Calu3 (cell line): ENCODE measurements around the gene INO80C. TPM values are rescaled to one million over a fixed set of nuclear protein-coding genes. Genes with fewer than 3 reads are reported as not detected.

Experiments
- BruUV-seq: library from RNA; stranded (reverse); fragments of 400-500 nt; replicated peaks from 2 replicates; lab custom pipeline; 2021; lab: Mats Ljungman, UMichigan
- CTCF ChIA-PET: fragments of 300-600 bp; sonication (Branson Sonifier 250); formaldehyde crosslinking; loops from one replicate; lab custom pipeline; 2022; ENCODE audit warnings: antibody characterized with exemption; lab: Charles Lee
- DNase-seq: peaks from one replicate; pipeline ENCODE4 v3.0.0; 2022
- H3K27ac Mint-ChIP-seq: one replicate; pipeline ENCODE4 v1.8.0; 2022; ENCODE audit warnings: mixed read lengths; ENCODE audit not compliant: unreplicated experiment
- H3K27me3 Mint-ChIP-seq: one replicate; pipeline ENCODE4 v1.8.0; 2022; ENCODE audit warnings: mixed read lengths; ENCODE audit not compliant: unreplicated experiment
- H3K36me3 Mint-ChIP-seq: one replicate; pipeline ENCODE4 v1.8.0; 2022; ENCODE audit warnings: mild to moderate bottlenecking, moderate library complexity, mixed read lengths; ENCODE audit not compliant: insufficient read depth, unreplicated experiment
- H3K4me1 Mint-ChIP-seq: one replicate; pipeline ENCODE4 v1.8.0; 2022; ENCODE audit warnings: mild to moderate bottlenecking, low read depth, mixed read lengths; ENCODE audit not compliant: unreplicated experiment
- H3K4me3 Mint-ChIP-seq: one replicate; pipeline ENCODE4 v1.8.0; 2022; ENCODE audit warnings: mild to moderate bottlenecking, low read depth, moderate library complexity, mixed read lengths; ENCODE audit not compliant: unreplicated experiment
- H3K9me3 Mint-ChIP-seq: one replicate; pipeline ENCODE4 v1.8.0; 2022; ENCODE audit warnings: low read depth, mixed read lengths; ENCODE audit not compliant: unreplicated experiment
- intact Hi-C: fragments of 100-400 bp; cut with micrococcal nuclease; formaldehyde crosslinking; loops from one replicate; pipeline ENCODE4 v1.10.0; 2022; ENCODE audit not compliant: unreplicated experiment
- total RNA-seq: library from RNA; stranded (reverse); gene quantifications from 2 replicates; pipeline ENCODE4 v1.2.3, GENCODE V29; 2022
- TF ChIP-seq, protein P1 (sequence below): fragments of 200-600 bp; IDR thresholded peaks from one replicate; pipeline ENCODE4 v1.8.0; 2022; ENCODE audit warnings: antibody characterized with exemption; ENCODE audit not compliant: unreplicated experiment

The INO80C gene
- total RNA-seq, 1 experiment from 2014 or later, result 27.0 TPM

DNA sequence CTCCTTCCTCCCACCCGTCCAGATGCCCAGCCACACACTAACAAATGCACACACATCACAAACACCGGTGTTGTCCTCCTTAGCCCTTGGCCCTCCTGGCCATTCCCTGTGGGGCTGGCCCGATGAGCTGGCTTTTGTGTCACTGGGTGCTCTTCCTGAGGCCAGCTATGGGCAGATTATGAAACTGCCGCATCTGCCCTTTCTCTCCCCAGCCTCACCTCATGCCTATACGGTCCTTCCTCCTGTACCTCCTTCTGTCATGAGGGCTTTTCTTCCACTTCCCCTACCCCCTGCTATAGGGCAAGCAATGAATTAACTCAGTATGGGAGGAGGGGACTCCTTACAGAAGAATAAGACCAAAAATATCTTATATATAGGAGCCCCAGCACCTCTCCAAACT is 10.3 kb upstream of the INO80C start:
- no peak overlapping the region for H3K27ac Mint-ChIP-seq
- peaks cover 16% of the 10 kb centered on the region for H3K4me1 Mint-ChIP-seq
- TF ChIP-seq, protein P1, sequence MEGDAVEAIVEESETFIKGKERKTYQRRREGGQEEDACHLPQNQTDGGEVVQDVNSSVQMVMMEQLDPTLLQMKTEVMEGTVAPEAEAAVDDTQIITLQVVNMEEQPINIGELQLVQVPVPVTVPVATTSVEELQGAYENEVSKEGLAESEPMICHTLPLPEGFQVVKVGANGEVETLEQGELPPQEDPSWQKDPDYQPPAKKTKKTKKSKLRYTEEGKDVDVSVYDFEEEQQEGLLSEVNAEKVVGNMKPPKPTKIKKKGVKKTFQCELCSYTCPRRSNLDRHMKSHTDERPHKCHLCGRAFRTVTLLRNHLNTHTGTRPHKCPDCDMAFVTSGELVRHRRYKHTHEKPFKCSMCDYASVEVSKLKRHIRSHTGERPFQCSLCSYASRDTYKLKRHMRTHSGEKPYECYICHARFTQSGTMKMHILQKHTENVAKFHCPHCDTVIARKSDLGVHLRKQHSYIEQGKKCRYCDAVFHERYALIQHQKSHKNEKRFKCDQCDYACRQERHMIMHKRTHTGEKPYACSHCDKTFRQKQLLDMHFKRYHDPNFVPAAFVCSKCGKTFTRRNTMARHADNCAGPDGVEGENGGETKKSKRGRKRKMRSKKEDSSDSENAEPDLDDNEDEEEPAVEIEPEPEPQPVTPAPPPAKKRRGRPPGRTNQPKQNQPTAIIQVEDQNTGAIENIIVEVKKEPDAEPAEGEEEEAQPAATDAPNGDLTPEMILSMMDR, result no peak
- CTCF ChIA-PET, result interaction anchor here (1.1 to 1.4 kb wide), 2 partner anchors 25 to 29 kb away, joined by 4 to 5 read pairs; no protein-coding TSS in a partner anchor
- BruUV-seq, result no TSS peak
- no peak overlapping the region for H3K4me3 Mint-ChIP-seq
- DNase-seq, result no peak
- no peaks in the 10 kb centered on the region for H3K36me3 Mint-ChIP-seq
- peaks cover 2% of the 10 kb centered on the region for H3K9me3 Mint-ChIP-seq
- H3K27me3 Mint-ChIP-seq, result no peaks in the 10 kb centered on the region
- intact Hi-C loops, result no loop called here

DNA sequence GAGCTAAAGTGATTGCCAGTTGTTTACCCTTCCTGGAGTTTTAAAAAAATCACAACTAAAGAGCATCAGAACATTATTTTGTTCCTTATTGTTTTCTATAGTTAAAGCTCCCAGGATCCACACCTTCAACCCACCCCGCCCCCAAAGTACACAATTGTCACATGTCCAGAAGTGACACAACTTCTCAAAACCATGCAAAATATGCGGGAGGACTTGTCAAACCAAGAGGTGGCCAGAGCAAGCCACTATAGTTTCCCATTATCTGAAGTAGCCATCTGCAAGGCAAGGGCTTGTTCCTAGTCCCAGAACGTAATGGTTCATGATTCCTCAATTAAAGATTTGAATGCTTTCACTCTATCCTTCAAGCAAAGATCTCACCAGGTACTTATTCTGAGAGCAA is 9.9 kb upstream of the INO80C start:
- BruUV-seq, result no TSS peak
- H3K27ac Mint-ChIP-seq, result no peak overlapping the region
- peaks cover 2% of the 10 kb centered on the region for H3K9me3 Mint-ChIP-seq
- CTCF ChIA-PET, result interaction anchor here (1.4 to 1.9 kb wide), 2 partner anchors 10 to 25 kb away, joined by 5 to 7 read pairs; partner anchors contain the start of gene INO80C
- H3K36me3 Mint-ChIP-seq, result no peaks in the 10 kb centered on the region
- peak; percentile 61 for DNase-seq
- peaks cover 15% of the 10 kb centered on the region for H3K4me1 Mint-ChIP-seq
- TF ChIP-seq, protein P1, result no peak
- H3K27me3 Mint-ChIP-seq, result no peaks in the 10 kb centered on the region
- no peak overlapping the region for H3K4me3 Mint-ChIP-seq
- intact Hi-C loops, result no loop called here

DNA sequence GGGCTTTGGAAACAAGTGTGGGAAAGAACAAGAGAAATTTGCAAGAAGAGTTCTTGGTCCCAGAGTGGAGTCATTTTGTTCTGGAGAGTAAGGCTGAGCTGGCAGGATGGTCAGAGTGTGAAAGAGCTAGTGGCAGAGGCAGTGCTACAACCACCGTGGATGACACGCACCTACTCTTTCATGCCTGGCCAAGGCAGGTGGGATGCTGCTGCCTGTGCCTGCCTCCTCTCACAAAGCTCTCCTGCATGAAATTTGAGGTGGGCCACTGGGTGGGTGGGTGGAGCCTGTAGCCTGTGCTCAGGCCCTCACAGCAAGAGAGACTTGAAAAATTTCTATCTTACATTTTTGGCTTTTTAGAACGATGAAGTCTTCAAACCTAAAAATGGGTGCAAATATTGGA is 9.4 kb upstream of the INO80C start:
- no peaks in the 10 kb centered on the region for H3K27me3 Mint-ChIP-seq
- H3K36me3 Mint-ChIP-seq, result no peaks in the 10 kb centered on the region
- no TSS peak for BruUV-seq
- H3K4me3 Mint-ChIP-seq, result no peak overlapping the region
- DNase-seq, result no peak
- peaks cover 2% of the 10 kb centered on the region for H3K9me3 Mint-ChIP-seq
- CTCF ChIA-PET, result interaction anchor here (1.4 to 1.9 kb wide), 2 partner anchors 10 to 25 kb away, joined by 5 to 7 read pairs; partner anchors contain the start of gene INO80C
- intact Hi-C loops, result no loop called here
- TF ChIP-seq, protein P1, result no peak
- H3K4me1 Mint-ChIP-seq, result peaks cover 17% of the 10 kb centered on the region
- H3K27ac Mint-ChIP-seq, result no peak overlapping the region

DNA sequence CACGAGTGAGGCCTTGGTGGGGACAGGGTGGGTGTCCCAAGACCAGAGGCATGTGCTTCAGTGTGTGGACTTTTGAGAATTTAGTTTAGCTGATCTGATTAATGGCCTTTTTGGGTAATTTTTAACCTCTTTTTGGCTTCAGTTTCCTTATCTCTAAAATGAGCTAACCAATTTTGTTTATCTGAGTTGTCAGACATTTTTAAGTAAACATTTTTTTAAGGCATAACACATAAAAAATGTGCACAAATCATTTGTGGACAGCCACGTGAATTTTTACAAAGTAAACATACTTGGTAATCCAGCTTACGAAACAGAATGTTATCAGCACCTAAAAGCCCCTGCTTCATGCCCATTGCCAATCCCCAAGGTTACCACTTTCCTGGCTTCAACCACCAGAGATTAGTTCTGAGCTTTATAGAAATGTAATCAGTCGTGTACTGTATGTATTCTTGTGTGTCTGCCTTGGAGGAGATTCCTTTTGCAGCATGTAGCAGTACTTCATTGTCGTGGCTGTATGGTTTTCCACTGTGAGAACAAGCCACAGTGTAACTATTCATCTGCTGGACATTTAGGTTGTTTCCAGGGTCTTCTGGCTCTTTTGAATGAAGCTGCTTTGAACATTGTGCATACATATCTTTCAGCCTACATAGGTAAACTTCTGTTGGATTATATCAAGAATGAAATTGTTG is 8.4 kb upstream of the INO80C start:
- no peaks in the 10 kb centered on the region for H3K9me3 Mint-ChIP-seq
- CTCF ChIA-PET, result interaction anchor here (0.8 to 1.9 kb wide), 5 partner anchors 9 to 120 kb away, joined by 3 to 15 read pairs (median 5); partner anchors contain the start of gene INO80C
- DNase-seq, result no peak
- no peak overlapping the region for H3K4me3 Mint-ChIP-seq
- TF ChIP-seq, protein P1, result no peak
- H3K4me1 Mint-ChIP-seq, result peaks cover 18% of the 10 kb centered on the region
- intact Hi-C loops, result no loop called here
- H3K36me3 Mint-ChIP-seq, result no peaks in the 10 kb centered on the region
- H3K27ac Mint-ChIP-seq, result no peak overlapping the region
- H3K27me3 Mint-ChIP-seq, result no peaks in the 10 kb centered on the region
- no TSS peak for BruUV-seq
